ENCODE measurements around the gene CCDC183. TPM values are rescaled to one million over a fixed set of nuclear protein-coding genes. Genes with fewer than 3 reads are reported as not detected.
"Not testable (repeated sequence)": the region's sequence is repeated elsewhere in the genome, so short reads cannot be mapped to it uniquely, and the experiment has no call there.

CCDC183 gene
- total RNA-seq, 2 donors from 2014 or later = 2.4 to 20.0 TPM

DNA sequence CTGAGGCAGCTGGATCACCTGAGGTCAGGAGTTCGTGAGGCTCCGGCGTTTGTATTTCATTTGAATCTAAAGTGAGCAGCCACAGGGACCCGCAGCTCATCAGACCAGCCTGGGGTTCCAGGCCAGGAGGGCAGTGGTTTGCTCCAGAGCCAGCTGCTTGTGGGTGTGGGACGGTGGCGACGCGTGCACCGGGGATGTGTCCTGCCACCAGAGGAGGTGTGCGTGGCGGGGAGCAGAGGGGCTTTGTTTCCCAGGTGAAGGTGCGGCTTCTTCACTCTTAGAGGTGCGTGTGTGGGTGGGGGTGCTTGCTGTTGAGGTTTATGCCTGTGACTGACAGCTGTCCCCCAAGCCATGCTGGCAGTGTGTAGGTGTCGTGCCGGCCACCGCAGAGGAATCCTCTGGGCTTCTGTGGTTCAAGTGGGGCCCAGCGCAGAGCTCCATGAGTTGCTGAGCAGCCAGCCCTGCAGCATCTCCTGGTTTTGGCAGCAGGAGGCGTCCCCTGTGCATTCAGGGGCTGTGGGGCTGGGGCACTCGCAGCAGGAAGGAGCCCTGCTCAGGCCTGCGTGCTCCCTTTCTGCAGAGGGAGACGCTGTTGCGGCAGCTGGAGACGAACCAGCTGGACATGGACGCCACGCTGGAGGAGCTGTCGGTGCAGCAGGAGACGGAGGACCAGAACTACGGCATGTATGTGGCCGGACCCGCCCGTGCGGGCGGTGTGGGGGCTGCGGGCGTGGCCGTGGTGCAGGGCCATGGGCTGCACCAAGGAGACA lies 39.2 kb downstream of the CCDC183 start:
- intact Hi-C loops (cut with DNase I) = no loop called here
- H3K27me3 ChIP-seq = no peaks in the 10 kb centered on the region
- H3K9me3 ChIP-seq = no peaks in the 10 kb centered on the region
- H3K9ac ChIP-seq (ENCODE audit: low read depth in 2 of 2, low read length in 2 of 2) = no peak overlapping the region
- H3K27ac ChIP-seq = no peak overlapping the region
- H3K4me1 ChIP-seq = peaks cover 5% of the 10 kb centered on the region
- H3K36me3 ChIP-seq = peaks cover 11% of the 10 kb centered on the region
- no peak for DNase-seq
- TF ChIP-seq, protein P1, sequence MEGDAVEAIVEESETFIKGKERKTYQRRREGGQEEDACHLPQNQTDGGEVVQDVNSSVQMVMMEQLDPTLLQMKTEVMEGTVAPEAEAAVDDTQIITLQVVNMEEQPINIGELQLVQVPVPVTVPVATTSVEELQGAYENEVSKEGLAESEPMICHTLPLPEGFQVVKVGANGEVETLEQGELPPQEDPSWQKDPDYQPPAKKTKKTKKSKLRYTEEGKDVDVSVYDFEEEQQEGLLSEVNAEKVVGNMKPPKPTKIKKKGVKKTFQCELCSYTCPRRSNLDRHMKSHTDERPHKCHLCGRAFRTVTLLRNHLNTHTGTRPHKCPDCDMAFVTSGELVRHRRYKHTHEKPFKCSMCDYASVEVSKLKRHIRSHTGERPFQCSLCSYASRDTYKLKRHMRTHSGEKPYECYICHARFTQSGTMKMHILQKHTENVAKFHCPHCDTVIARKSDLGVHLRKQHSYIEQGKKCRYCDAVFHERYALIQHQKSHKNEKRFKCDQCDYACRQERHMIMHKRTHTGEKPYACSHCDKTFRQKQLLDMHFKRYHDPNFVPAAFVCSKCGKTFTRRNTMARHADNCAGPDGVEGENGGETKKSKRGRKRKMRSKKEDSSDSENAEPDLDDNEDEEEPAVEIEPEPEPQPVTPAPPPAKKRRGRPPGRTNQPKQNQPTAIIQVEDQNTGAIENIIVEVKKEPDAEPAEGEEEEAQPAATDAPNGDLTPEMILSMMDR (IDR thresholded peaks at IDR 0.05) = no peak
- no peak overlapping the region for H3K4me3 ChIP-seq

DNA sequence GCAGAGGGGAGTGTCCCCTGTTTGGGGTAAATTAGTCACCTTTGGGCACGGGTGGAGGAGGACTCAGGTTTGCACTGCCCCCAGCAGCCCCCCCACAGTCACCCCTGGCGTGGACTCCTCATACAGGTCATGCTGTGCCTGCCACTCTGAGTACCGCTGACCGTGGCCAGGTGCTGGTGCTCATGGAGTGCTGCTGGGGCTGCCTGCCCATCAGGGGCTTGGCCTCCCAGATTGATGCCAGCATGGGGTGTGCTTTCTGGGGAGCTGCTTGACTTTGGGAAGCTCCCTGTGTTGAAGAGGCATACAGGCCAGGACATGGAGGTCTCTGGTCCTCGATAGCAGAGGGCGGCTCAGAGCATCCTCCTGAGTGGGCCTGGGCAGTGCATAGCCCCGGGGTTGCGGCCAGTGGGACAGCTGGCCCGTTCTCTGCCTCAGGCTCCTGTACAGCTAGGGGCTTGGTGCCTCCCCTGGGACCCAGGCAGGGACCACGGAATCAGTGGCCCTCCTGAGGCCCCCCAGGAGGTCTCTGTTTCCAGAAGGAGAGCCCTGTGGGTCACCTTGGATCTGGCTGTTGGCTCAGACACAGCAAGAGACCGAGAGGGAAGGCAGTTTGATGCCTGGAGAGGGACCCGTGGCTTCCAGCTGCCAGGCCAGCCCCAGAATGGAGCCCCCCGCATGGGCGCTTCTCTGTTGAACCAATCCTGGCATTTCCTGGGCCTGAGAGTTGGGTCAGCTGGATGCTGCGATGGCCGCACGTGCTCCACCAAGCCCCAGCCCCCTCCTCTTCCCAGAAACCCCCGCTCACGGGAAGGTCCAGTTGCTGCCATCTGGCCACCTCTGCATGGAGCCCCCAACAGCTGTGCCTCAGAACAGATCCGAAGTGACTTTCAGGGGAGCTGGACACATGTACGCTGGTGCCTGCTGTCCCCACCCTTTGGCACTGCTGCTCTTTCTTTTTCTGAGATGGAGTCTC lies 40.1 kb downstream of the CCDC183 start:
- Histone ChIP-seq H3K36me3 (peaks cover 8% of the 10 kb centered on the region), H3K27me3 (no peaks in the 10 kb centered on the region), H3K4me3 (no peak overlapping the region), H3K4me1 (peaks cover 9% of the 10 kb centered on the region), H3K9me3 (no peaks in the 10 kb centered on the region), H3K27ac (no peak overlapping the region), H3K9ac (ENCODE audit: low read depth in 2 of 2, low read length in 2 of 2) (no peak overlapping the region)
- DNase-seq = no peak
- TF ChIP-seq, protein P1 (IDR thresholded peaks at IDR 0.05) = no peak
- intact Hi-C loops (cut with DNase I) = no loop called here

DNA sequence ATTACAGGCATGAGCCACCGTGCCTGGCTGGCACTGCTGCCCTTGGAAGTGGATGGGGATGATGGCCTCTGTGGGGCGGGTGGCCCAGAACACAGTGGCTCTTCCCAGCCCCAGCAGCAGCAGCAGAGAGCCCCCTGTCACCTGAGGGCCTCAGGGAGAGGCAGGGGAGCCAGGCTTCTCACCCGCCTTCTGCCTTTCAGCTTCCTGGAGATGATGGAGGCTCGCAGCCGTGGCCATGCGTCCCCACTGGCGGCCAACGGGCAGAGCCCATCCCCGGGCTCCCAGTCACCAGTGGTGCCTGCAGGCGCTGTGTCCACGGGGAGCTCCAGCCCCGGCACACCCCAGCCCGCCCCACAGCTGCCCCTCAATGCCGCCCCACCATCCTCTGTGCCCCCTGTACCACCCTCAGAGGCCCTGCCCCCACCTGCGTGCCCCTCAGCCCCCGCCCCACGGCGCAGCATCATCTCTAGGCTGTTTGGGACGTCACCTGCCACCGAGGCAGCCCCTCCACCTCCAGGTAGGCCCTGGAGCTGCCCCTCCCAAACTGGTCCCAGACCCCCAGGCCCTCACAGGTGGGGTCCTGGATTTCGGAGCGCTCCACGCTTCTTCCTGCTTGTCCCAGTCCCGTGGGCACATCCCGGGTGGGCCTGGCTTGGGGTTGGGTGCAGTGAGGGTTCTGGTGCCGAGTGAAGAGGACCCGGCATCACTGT lies 41.2 kb downstream of the CCDC183 start:
- Histone ChIP-seq H3K4me3 (no peak overlapping the region), H3K4me1 (peaks cover 18% of the 10 kb centered on the region), H3K27me3 (no peaks in the 10 kb centered on the region), H3K9me3 (no peaks in the 10 kb centered on the region), H3K9ac (ENCODE audit: low read depth in 2 of 2, low read length in 2 of 2) (no peak overlapping the region), H3K36me3 (peaks cover 3% of the 10 kb centered on the region), H3K27ac (no peak overlapping the region)
- intact Hi-C loops (cut with DNase I) = no loop called here
- DNase-seq = no peak
- TF ChIP-seq, protein P1 (IDR thresholded peaks at IDR 0.05) = no peak

DNA sequence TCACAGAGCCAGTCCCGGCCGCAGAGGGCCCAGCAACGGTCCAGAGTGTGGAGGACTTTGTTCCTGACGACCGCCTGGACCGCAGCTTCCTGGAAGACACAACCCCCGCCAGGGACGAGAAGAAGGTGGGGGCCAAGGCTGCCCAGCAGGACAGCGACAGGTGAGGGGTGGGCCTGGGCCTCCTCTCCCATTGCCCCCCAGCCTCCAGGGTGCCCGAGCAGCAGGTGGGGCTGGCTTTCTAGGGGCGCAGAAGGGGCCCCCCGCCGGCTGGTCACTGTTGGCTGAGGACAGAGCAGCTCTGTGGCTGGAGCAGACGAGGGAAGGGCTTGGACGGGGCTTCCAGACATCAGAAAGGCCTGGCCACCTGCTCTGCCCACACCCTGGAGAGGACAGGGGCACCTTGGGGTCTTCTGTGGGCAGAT lies 41.7 kb downstream of the CCDC183 start:
- DNase-seq; intact Hi-C loops (cut with DNase I); H3K4me3 ChIP-seq; H3K27ac ChIP-seq; H3K36me3 ChIP-seq; H3K9ac ChIP-seq (ENCODE audit: low read depth in 2 of 2, low read length in 2 of 2); H3K27me3 ChIP-seq; H3K9me3 ChIP-seq: not testable (repeated sequence)
- H3K4me1 ChIP-seq = peaks cover 22% of the 10 kb centered on the region

DNA sequence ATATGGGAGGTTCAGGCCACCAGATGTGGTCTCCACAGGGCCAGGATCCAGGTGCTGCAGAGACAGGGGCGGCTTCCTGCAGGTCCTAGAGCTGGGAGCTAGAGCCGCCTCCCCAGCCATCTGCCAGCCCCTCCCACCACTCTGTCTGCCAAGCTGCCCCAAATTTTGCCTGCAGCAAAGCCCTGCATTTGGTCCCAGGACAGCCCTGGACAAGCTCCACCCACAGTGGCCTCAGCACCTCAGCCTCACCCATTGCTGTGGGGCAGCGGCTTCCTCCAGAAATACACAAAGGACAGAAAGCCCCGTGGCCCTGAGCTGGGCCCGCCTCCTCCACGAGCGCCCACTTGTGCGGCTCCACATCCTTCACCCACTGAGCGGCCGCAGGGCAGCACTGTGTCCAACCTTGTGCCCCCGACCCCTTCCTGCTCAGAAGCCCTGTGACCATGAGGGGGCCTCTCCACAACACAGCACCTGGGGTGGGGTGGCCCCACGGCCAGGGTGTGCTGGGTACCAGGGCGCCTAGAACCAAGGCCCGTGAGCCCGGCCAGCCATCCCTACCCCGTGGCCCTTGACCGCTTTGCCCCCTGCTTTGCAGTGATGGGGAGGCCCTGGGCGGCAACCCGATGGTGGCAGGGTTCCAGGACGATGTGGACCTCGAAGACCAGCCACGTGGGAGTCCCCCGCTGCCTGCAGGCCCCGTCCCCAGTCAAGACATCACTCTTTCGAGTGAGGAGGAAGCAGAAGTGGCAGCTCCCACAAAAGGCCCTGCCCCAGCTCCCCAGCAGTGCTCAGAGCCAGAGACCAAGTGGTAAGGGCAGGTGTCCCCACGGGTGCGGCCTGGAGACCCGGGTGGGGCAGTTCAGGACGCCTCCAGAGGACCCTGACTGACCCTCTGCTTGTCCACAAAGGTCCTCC lies 42.4 kb downstream of the CCDC183 start:
- Histone ChIP-seq H3K27me3 (no peaks in the 10 kb centered on the region), H3K9ac (ENCODE audit: low read depth in 2 of 2, low read length in 2 of 2) (no peak overlapping the region), H3K4me3 (no peak overlapping the region), H3K4me1 (peaks cover 29% of the 10 kb centered on the region), H3K27ac (no peak overlapping the region), H3K9me3 (no peaks in the 10 kb centered on the region), H3K36me3 (no peaks in the 10 kb centered on the region)
- intact Hi-C loops (cut with DNase I) = no loop called here
- TF ChIP-seq, protein P1 (IDR thresholded peaks at IDR 0.05) = no peak
- no peak for DNase-seq

Measured in colonic mucosa (tissue), 4 donors.